Kidney capillary endothelial cell (primary cell): ENCODE measurements around the gene SLC26A1.

Experiments
- DNase-seq: peaks from one replicate; pipeline ENCODE4 v3.0.0-alpha.2; 2018; ENCODE audit warnings: low spot score

Gene SLC26A1

GRCh38 chr4:964346-965025, 28.7 kb downstream of the SLC26A1 start:
- no peak for DNase-seq

GRCh38 chr4:963276-964225, 29.7 kb downstream of the SLC26A1 start:
- DNase-seq = no peak

GRCh38 chr4:962231-963208, 30.7 kb downstream of the SLC26A1 start:
- no peak for DNase-seq

- DNase-seq = no peak
Measured at GRCh38 chr4:961351-962230, 31.6 kb downstream of the SLC26A1 start.

GRCh38 chr4:960636-961350, 32.4 kb downstream of the SLC26A1 start:
- no peak for DNase-seq

GRCh38 chr4:960140-960635, 33.0 kb downstream of the SLC26A1 start:
- DNase-seq = no peak

GRCh38 chr4:959338-960139, 33.7 kb downstream of the SLC26A1 start:
- no peak for DNase-seq

- no peak for DNase-seq
Measured at GRCh38 chr4:958696-959337, 34.4 kb downstream of the SLC26A1 start.

GRCh38 chr4:958314-958665, 34.9 kb downstream of the SLC26A1 start:
- no peak for DNase-seq

- DNase-seq = no peak
Measured at GRCh38 chr4:957581-958313, 35.5 kb downstream of the SLC26A1 start.

GRCh38 chr4:957231-957580, 36.0 kb downstream of the SLC26A1 start:
- DNase-seq = no peak

GRCh38 chr4:956531-957230, 36.5 kb downstream of the SLC26A1 start:
- no peak for DNase-seq

- no peak for DNase-seq
Measured at GRCh38 chr4:955931-956381, 37.2 kb downstream of the SLC26A1 start.

GRCh38 chr4:955161-955921, 37.9 kb downstream of the SLC26A1 start:
- no peak for DNase-seq

- DNase-seq = no peak
Measured at GRCh38 chr4:954211-955020, 38.8 kb downstream of the SLC26A1 start.

GRCh38 chr4:953574-953915, 39.7 kb downstream of the SLC26A1 start:
- no peak for DNase-seq
